ENCODE measurements around the gene CHD8.

The CHD8 gene

DNA sequence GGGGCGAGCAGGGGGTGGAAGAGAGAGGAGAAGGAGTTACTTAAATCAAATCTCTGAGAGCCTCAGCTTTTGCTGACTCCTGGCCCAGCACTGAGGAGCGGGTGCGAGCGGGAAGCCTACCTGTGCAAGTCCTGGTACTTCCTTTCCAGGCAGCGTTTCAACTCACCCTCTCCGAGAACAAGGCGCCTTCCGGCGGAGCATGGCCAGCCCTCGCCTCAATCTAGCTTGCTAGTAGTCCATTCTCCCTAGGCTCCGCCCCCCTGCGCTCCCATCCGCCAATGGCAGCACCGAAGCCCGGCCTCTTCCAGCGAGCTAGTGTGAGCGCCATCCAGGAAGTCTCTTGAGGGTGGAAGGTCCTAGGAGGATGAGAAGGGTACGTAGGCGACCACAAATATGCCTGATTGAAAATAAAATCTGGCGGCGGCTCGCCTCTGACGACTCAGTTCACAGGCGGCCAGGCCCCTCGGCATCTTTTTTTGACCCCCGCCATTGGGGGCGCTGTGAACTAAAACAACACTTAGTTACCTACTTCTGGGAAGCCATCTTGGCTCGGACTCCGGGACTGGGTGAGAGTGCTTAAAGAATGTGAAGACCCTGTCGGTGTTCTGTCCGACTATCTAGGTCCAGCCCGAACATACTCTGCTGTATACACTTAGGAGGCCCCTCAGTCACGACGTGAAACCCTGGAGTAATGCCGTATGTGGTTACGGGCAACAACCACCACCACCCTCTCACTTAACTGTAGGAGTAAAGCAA, at the start of gene CHD8:
TSS of gene CHD8 (minus strand) at position 212 of the 756 bp plus-strand sequence. CDS start 24,480 bp downstream, outside the sequence.
- peak within 1 kb of the TSS; percentile 91 for H3K27ac ChIP-seq
- peaks cover 30% of the 10 kb centered on the region for H3K4me1 ChIP-seq
- peak within 1 kb of the TSS; percentile 95 for H3K9ac ChIP-seq
- no peaks in the 10 kb centered on the region for H3K27me3 ChIP-seq
- H3K9me3 ChIP-seq = no peaks in the 10 kb centered on the region
- H3K4me2 ChIP-seq = peak within 1 kb of the TSS; percentile 94
- TF ChIP-seq Cebpa-rat (IDR thresholded peaks at IDR 0.05) = no peak
- peak within 1 kb of the TSS; percentile 99 for H3K4me3 ChIP-seq
- peaks cover 47% of the 10 kb centered on the region for H3K36me3 ChIP-seq
- peaks cover 47% of the 10 kb centered on the region for H4K20me1 ChIP-seq

DNA sequence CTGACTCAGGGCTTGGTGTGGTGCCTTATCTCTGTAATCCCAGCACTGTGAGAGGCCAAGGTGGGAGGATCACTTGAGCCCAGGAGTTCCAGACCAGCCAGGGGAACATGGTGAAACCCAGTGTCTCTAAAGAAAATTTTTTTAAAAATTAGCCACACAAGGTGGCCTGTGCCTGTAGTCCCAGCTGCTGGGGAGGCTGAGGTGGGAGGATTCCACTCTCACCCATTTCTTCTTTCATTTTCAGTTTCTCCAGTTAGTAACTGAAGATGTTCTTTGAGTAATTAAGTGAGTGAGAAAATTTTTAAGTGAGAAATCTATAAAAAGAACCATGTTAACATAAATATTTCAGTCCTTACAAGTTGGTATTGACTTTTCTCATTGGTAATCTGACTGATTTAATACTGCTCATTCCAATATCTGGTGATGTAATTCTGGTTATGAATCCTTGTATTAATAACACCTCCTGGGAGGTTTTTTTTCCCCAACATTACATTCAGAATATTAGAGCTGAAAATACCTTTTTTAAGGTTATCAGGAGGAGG, 49.2 kb upstream of the CHD8 start:
- H3K27me3 ChIP-seq = no peaks in the 10 kb centered on the region
- H3K36me3 ChIP-seq = peaks cover 83% of the 10 kb centered on the region
- H3K9ac ChIP-seq = no peak overlapping the region
- no peak for TF ChIP-seq Cebpa-rat (IDR thresholded peaks at IDR 0.05)
- no peak overlapping the region for H3K27ac ChIP-seq
- peaks cover 17% of the 10 kb centered on the region for H3K4me1 ChIP-seq
- H3K4me2 ChIP-seq = no peak overlapping the region
- no peak overlapping the region for H3K4me3 ChIP-seq
- H4K20me1 ChIP-seq = peaks cover 50% of the 10 kb centered on the region; the same call in 1 of the 2 replicates
- no peaks in the 10 kb centered on the region for H3K9me3 ChIP-seq

DNA sequence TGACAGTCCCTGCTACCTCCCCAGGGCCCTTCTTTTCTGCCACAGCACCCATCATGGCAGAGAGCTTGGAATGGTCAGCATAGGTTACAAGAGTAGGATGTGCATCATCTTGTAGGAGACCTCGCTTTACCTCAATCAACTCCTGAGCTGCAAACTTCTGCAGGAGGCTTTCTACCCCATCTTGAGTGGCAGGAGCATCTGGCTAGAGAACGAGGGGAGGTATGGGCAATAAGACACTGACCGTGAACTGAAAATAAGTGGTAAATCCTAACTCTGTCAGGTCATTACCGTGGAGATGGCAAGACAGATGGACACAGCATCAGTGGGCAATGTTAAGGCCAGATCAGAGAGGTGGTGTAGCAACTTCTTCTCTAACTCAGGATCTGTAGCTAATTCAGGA, 47.5 kb upstream of the CHD8 start:
- no peaks in the 10 kb centered on the region for H3K9me3 ChIP-seq
- H3K4me2 ChIP-seq = no peak overlapping the region
- TF ChIP-seq Cebpa-rat (IDR thresholded peaks at IDR 0.05) = no peak
- H3K4me3 ChIP-seq = no peak overlapping the region
- H3K4me1 ChIP-seq = 0 out of 2 replicates have a peak, but pooled peaks cover 5% of the 10 kb centered on the region
- peaks cover 52% of the 10 kb centered on the region; the same call in 1 of the 2 replicates for H4K20me1 ChIP-seq
- H3K9ac ChIP-seq = no peak overlapping the region
- H3K36me3 ChIP-seq = peaks cover 89% of the 10 kb centered on the region
- H3K27ac ChIP-seq = no peak overlapping the region
- no peaks in the 10 kb centered on the region for H3K27me3 ChIP-seq

DNA sequence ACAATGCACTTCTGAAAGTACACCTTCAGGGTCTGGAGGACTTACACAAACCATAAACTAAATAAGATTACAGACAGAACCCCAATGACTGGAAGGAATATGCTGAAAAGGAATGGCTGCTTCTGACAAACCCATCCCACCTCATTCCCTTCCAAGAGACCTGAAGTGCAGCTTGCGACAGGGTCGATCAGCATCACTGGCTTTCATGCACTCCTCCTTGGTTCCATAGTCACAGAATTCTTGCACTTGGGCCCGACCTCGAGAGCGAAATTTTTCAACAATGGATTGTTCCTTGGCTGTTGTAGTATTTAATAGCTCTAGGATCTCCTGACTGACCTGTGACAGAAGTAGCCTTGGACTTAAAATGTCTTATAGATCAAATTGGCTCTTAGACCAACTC, 45.6 kb upstream of the CHD8 start:
- peaks cover 89% of the 10 kb centered on the region for H3K36me3 ChIP-seq

GRCh38 chr14:21498540-21499526, 42.9 kb upstream of the CHD8 start:
- no peaks in the 10 kb centered on the region for H3K9me3 ChIP-seq
- H4K20me1 ChIP-seq = peaks cover 19% of the 10 kb centered on the region; the same call in 1 of the 2 replicates
- no peak overlapping the region for H3K4me3 ChIP-seq
- H3K9ac ChIP-seq = no peak overlapping the region
- no peak for TF ChIP-seq Cebpa-rat (IDR thresholded peaks at IDR 0.05)
- no peak overlapping the region for H3K27ac ChIP-seq
- no peaks in the 10 kb centered on the region for H3K4me1 ChIP-seq
- no peaks in the 10 kb centered on the region for H3K27me3 ChIP-seq
- peaks cover 100% of the 10 kb centered on the region for H3K36me3 ChIP-seq
- H3K4me2 ChIP-seq = no peak overlapping the region

More for the DNA sequence above, 45.6 kb upstream of the CHD8 start:
- no peak for TF ChIP-seq Cebpa-rat (IDR thresholded peaks at IDR 0.05)
- no peak overlapping the region for H3K9ac ChIP-seq
- H3K4me2 ChIP-seq = no peak overlapping the region
- H4K20me1 ChIP-seq = peaks cover 46% of the 10 kb centered on the region; the same call in 1 of the 2 replicates
- no peaks in the 10 kb centered on the region for H3K27me3 ChIP-seq
- H3K9me3 ChIP-seq = no peaks in the 10 kb centered on the region
- H3K4me3 ChIP-seq = no peak overlapping the region
- 0 out of 2 replicates have a peak, but pooled peaks cover 5% of the 10 kb centered on the region for H3K4me1 ChIP-seq
- H3K27ac ChIP-seq = no peak overlapping the region

DNA sequence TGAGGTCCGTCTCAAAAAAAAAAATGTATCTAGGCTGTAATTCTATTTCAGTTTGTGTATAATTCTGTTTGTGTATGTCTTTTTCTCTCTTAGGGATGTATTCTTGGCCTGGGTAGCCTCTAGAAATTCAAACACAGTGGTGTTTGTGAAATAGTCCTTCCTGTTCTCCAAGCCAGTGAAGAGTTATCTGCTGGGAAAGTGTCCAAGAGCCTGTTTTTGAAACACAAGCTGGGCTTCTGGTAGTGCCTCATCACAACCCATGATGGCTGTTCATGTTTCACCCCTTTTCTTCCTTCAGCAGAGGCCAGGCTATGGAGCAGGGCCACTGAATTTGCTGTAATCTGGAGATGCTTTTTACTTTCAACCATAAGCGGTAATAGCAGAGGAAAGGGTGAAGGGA, 40.5 kb upstream of the CHD8 start:
- Histone ChIP-seq H4K20me1 (peaks cover 12% of the 10 kb centered on the region; the same call in 1 of the 2 replicates), H3K9ac (no peak overlapping the region), H3K27me3 (no peaks in the 10 kb centered on the region), H3K4me3 (no peak overlapping the region), H3K36me3 (peaks cover 100% of the 10 kb centered on the region), H3K4me1 (no peaks in the 10 kb centered on the region), H3K27ac (no peak overlapping the region), H3K4me2 (no peak overlapping the region), H3K9me3 (no peaks in the 10 kb centered on the region)
- TF ChIP-seq Cebpa-rat (IDR thresholded peaks at IDR 0.05) = no peak

DNA sequence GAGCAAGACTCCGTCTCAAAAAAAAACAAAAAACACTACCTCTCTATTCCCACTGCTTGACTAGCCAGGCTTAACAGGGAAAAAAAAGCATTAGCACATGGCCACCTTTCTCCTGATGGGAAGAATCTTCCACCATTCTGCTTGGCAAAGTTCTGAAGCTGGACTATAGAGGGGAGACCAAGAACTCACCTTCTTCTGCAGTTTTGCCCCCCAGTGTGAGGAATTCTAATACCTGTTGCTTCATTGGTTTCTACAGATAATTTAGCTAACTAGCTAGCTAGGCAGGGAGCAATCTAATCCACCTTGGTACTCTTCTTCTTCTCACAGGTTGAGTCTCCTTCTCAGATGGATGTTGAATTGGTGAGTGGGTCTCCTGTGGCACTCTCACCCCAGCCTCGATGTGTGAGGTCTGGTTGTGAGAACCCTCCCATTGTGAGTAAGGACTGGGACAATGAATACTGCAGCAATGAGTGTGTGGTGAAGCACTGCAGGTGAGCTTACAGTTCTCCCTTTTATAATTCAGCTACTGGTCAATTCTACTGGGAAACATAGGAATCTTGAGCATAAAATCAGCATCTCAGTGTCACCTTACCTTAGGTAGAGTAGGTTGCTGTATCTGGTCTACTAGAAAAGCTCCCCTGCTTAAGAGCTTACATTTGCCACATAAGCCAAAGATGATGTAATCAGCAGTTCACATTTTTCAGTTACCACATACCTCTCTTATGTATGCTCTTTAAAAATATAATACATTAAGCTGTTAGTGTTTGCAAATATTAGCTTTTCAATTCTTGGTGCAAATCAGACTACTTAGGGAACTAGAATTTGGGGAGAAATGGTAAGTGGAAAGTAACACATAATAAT, 39.2 kb upstream of the CHD8 start:
- H3K4me3 ChIP-seq = no peak overlapping the region
- H4K20me1 ChIP-seq = peaks cover 2% of the 10 kb centered on the region; the same call in 1 of the 2 replicates
- no peaks in the 10 kb centered on the region for H3K9me3 ChIP-seq
- no peak overlapping the region for H3K4me2 ChIP-seq
- no peak overlapping the region for H3K9ac ChIP-seq
- TF ChIP-seq Cebpa-rat (IDR thresholded peaks at IDR 0.05) = no peak
- no peak overlapping the region for H3K27ac ChIP-seq
- H3K4me1 ChIP-seq = no peaks in the 10 kb centered on the region
- H3K27me3 ChIP-seq = no peaks in the 10 kb centered on the region
- H3K36me3 ChIP-seq = peaks cover 100% of the 10 kb centered on the region

GRCh38 chr14:21486640-21487087, 30.7 kb upstream of the CHD8 start:
- Histone ChIP-seq H3K27me3 (no peaks in the 10 kb centered on the region), H3K4me1 (no peaks in the 10 kb centered on the region), H3K36me3 (peaks cover 64% of the 10 kb centered on the region), H3K9me3 (no peaks in the 10 kb centered on the region), H3K27ac (no peak overlapping the region), H4K20me1 (peaks cover 38% of the 10 kb centered on the region), H3K9ac (no peak overlapping the region), H3K4me3 (no peak overlapping the region), H3K4me2 (no peak overlapping the region)
- TF ChIP-seq Cebpa-rat (IDR thresholded peaks at IDR 0.05) = no peak

Measured in BLaER1 (cell line).